Right cardiac atrium (tissue), 5 donors: Measurements from ENCODE around the gene IL17A. TPM values are rescaled to one million over a fixed set of nuclear protein-coding genes. Genes with fewer than 3 reads are reported as not detected.
"Not testable (repeated sequence)": the region's sequence is repeated elsewhere in the genome, so short reads cannot be mapped to it uniquely, and the experiment has no call there.

ENCODE experiments used
- ATAC-seq, 2 donors: fragments of 200-7000 bp; cut with Tn5 transposase; one replicate each; pipeline versions ENCODE4 v1.8.0 to v1.9.1; 2020; ENCODE audit warnings: moderate library complexity in 2 of 2, mild to moderate bottlenecking in 1 of 2
- DNase-seq, 3 donors: peaks; one replicate each; pipeline ENCODE4 v3.0.0-alpha.2; 2020
- H3K27ac ChIP-seq: one replicate; pipeline ENCODE4 v1.5.1; 2013; ENCODE audit warnings: mild to moderate bottlenecking, low read length, control low read depth, moderate library complexity
- H3K27me3 ChIP-seq: one replicate; pipeline ENCODE4 v1.6.1; 2013; ENCODE audit not compliant: control insufficient read depth, insufficient read depth
- H3K4me1 ChIP-seq: one replicate; pipeline ENCODE4 v1.6.1; 2013; ENCODE audit warnings: low read length; ENCODE audit not compliant: control insufficient read depth, insufficient read depth
- H3K4me3 ChIP-seq: one replicate; pipeline ENCODE4 v1.5.1; 2013; ENCODE audit warnings: low read length, control low read depth
- H3K9me3 ChIP-seq: one replicate; pipeline ENCODE4 v1.6.1; 2013; ENCODE audit warnings: low read length; ENCODE audit not compliant: control insufficient read depth
- WGBS: extraction: QIAGEN DNeasy Blood & Tissue Kit; methylation state at CpG from one replicate; pipeline ENCODE4 v1.1.7; 2013; 5-methylcytosine and 5-hydroxymethylcytosine counted together
- intact Hi-C, 4 donors: fragments of 100-400 bp; cut with DNase I; formaldehyde crosslinking; loops; one replicate each; pipeline versions ENCODE4 v1.11.0 to v1.14.0; 2022 to 2023
- polyA plus RNA-seq: library from polyadenylated mRNA; stranded (reverse); fragments of 200-250 nt; gene quantifications from one replicate; pipeline ENCODE4 v1.2.3, GENCODE V29; 2013
- total RNA-seq, 4 donors: library from RNA; stranded (reverse); fragmentation: NEBNext Ultra II Directional; extraction: Animal tissue kit (Norgen Biotek cat#: 25700); gene quantifications; one replicate each; pipeline ENCODE4 v1.2.1, GENCODE V29; 2021
- donor health status: healthy with polysubstance abuse.
- donor health status: DM: no; HTN: yes; CAD: no.
- donor health status: DM: no; HTN: no; CAD: no.
- donor health status: DM: no; HTN: yes; CAD: no; lungs with severe emphysema.
- donor health status: DM: yes; HTN: yes; CAD: no.

The IL17A gene
- total and polyA plus RNA-seq, 5 donors = not detected

GRCh38 chr6:52200088-52200487 is 13.9 kb downstream of the IL17A start:
- H3K4me3 ChIP-seq, H3K27me3 ChIP-seq, intact Hi-C loops, ATAC-seq, H3K27ac ChIP-seq, H3K4me1 ChIP-seq, H3K9me3 ChIP-seq, DNase-seq: not testable (repeated sequence)
- 61% methylated on average over 5 of the region's 5 CpGs for WGBS

GRCh38 chr6:52201046-52201445 is 14.9 kb downstream of the IL17A start:
- WGBS = 51% methylated on average over 1 of the region's 1 CpG
- Histone ChIP-seq H3K27me3 (no peaks in the 10 kb centered on the region), H3K27ac (no peak overlapping the region), H3K4me3 (no peak overlapping the region), H3K9me3 (no peaks in the 10 kb centered on the region), H3K4me1 (no peaks in the 10 kb centered on the region)
- DNase-seq (no peak), ATAC-seq (no peak)
- intact Hi-C loops = no loop called here

- ATAC-seq (no peak), DNase-seq (no peak)
- Histone ChIP-seq H3K4me1 (no peaks in the 10 kb centered on the region), H3K4me3 (no peak overlapping the region), H3K9me3 (no peaks in the 10 kb centered on the region), H3K27me3 (no peaks in the 10 kb centered on the region), H3K27ac (no peak overlapping the region)
- intact Hi-C loops = no loop called here
Observed at GRCh38 chr6:52201493-52201892, 15.3 kb downstream of the IL17A start.

- no peak for ATAC-seq
- no peak overlapping the region for H3K4me3 ChIP-seq
- H3K27ac ChIP-seq = no peak overlapping the region
- no peaks in the 10 kb centered on the region for H3K9me3 ChIP-seq
- no peaks in the 10 kb centered on the region for H3K27me3 ChIP-seq
- intact Hi-C loops = no loop called here
- peaks cover 2% of the 10 kb centered on the region for H3K4me1 ChIP-seq
- no peak for DNase-seq
- 93% methylated on average over 2 of the region's 2 CpGs for WGBS
Observed at GRCh38 chr6:52207066-52207465, 20.9 kb downstream of the IL17A start.

GRCh38 chr6:52208612-52209011 is 22.4 kb downstream of the IL17A start:
- no peak for DNase-seq
- peak in 1 of 2 donors; percentile 29 for ATAC-seq
- Histone ChIP-seq H3K4me1 (peaks cover 2% of the 10 kb centered on the region), H3K4me3 (no peak overlapping the region), H3K27me3 (no peaks in the 10 kb centered on the region), H3K27ac (no peak overlapping the region), H3K9me3 (no peaks in the 10 kb centered on the region)
- intact Hi-C loops = no loop called here
- WGBS = 67% methylated on average over 3 of the region's 3 CpGs

GRCh38 chr6:52209770-52210169 is 23.6 kb downstream of the IL17A start:
- H3K27ac ChIP-seq = no peak overlapping the region
- no peaks in the 10 kb centered on the region for H3K9me3 ChIP-seq
- DNase-seq (no peak), ATAC-seq (no peak)
- peaks cover 2% of the 10 kb centered on the region for H3K4me1 ChIP-seq
- H3K4me3 ChIP-seq = no peak overlapping the region
- intact Hi-C loops = no loop called here
- H3K27me3 ChIP-seq = no peaks in the 10 kb centered on the region
- 61% methylated on average over 2 of the region's 2 CpGs for WGBS

- peaks cover 2% of the 10 kb centered on the region for H3K4me1 ChIP-seq
- intact Hi-C loops = no loop called here
- no peak overlapping the region for H3K4me3 ChIP-seq
- WGBS = 67% methylated on average over 2 of the region's 2 CpGs
- DNase-seq (no peak), ATAC-seq (no peak)
- no peaks in the 10 kb centered on the region for H3K9me3 ChIP-seq
- no peaks in the 10 kb centered on the region for H3K27me3 ChIP-seq
- H3K27ac ChIP-seq = no peak overlapping the region
Observed at GRCh38 chr6:52210227-52210626, 24.1 kb downstream of the IL17A start.

GRCh38 chr6:52213127-52213526 is 27.0 kb downstream of the IL17A start:
- DNase-seq = no peak
- no peaks in the 10 kb centered on the region for H3K9me3 ChIP-seq
- no peak for ATAC-seq
- WGBS = 57% methylated on average over 2 of the region's 2 CpGs
- no peaks in the 10 kb centered on the region for H3K27me3 ChIP-seq
- peaks cover 2% of the 10 kb centered on the region for H3K4me1 ChIP-seq
- no peak overlapping the region for H3K4me3 ChIP-seq
- H3K27ac ChIP-seq = no peak overlapping the region
- intact Hi-C loops = no loop called here

GRCh38 chr6:52215787-52216186 is 29.6 kb downstream of the IL17A start:
- Histone ChIP-seq H3K27ac (no peak overlapping the region), H3K9me3 (no peaks in the 10 kb centered on the region), H3K4me1 (no peaks in the 10 kb centered on the region), H3K4me3 (no peak overlapping the region), H3K27me3 (no peaks in the 10 kb centered on the region)
- intact Hi-C loops = no loop called here
- no peak for DNase-seq
- ATAC-seq = no peak

- 84% methylated on average over 5 of the region's 5 CpGs for WGBS
Observed at GRCh38 chr6:52216932-52217575, 30.9 kb downstream of the IL17A start.

GRCh38 chr6:52217761-52218160 is 31.6 kb downstream of the IL17A start:
- H3K27me3 ChIP-seq = no peaks in the 10 kb centered on the region
- no peaks in the 10 kb centered on the region for H3K4me1 ChIP-seq
- DNase-seq (no peak), ATAC-seq (no peak)
- H3K27ac ChIP-seq = no peak overlapping the region
- WGBS = 75% methylated on average over 2 of the region's 2 CpGs
- no peak overlapping the region for H3K4me3 ChIP-seq
- intact Hi-C loops = no loop called here
- no peaks in the 10 kb centered on the region for H3K9me3 ChIP-seq

More at GRCh38 chr6:52216932-52217575, 30.9 kb downstream of the IL17A start:
- Histone ChIP-seq H3K4me3 (no peak overlapping the region), H3K27ac (no peak overlapping the region), H3K4me1 (no peaks in the 10 kb centered on the region), H3K27me3 (no peaks in the 10 kb centered on the region), H3K9me3 (no peaks in the 10 kb centered on the region)
- ATAC-seq (no peak), DNase-seq (no peak)
- intact Hi-C loops = no loop called here

- intact Hi-C loops = no loop called here
- ATAC-seq = no peak
- 48% methylated on average over 3 of the region's 3 CpGs for WGBS
Observed at GRCh38 chr6:52221302-52221701, 35.1 kb downstream of the IL17A start.

More at GRCh38 chr6:52221302-52221701, 35.1 kb downstream of the IL17A start:
- DNase-seq = no peak
- no peak overlapping the region for H3K4me3 ChIP-seq
- no peaks in the 10 kb centered on the region for H3K4me1 ChIP-seq
- H3K27me3 ChIP-seq = no peaks in the 10 kb centered on the region
- H3K9me3 ChIP-seq = no peaks in the 10 kb centered on the region
- H3K27ac ChIP-seq = no peak overlapping the region
